AG09309 (cell line): ENCODE measurements around the gene CDC42BPA.
A peak's percentile ranks its signal among the peaks of the same experiment; 100 is the strongest.

Source experiments
- DNase-seq: peaks from one replicate; pipeline ENCODE4 v3.0.0-alpha.2; 2010; ENCODE audit warnings: low read depth
- H3K4me3 ChIP-seq: 2 replicates; pipeline ENCODE4 v1.5.1; 2011; ENCODE audit warnings: mild to moderate bottlenecking, low read depth, low read length, moderate library complexity; ENCODE audit not compliant: control insufficient read depth
- CTCF ChIP-seq: IDR thresholded peaks from 2 replicates; pipeline ENCODE4 v1.5.1; 2011; ENCODE audit warnings: mild to moderate bottlenecking, low read depth, low read length, inconsistent platforms; ENCODE audit not compliant: insufficient read depth, control insufficient read depth; ENCODE audit errors: missing control alignments

CDC42BPA gene

GRCh38 chr1:227265891-227266290 is 52.4 kb downstream of the CDC42BPA start:
- DNase-seq: no peak
- H3K4me3 ChIP-seq: no peak overlapping the region
- no peak for TF ChIP-seq CTCF

- H3K4me3 ChIP-seq: no peak overlapping the region
- no peak for DNase-seq
- no peak for TF ChIP-seq CTCF
Observed at GRCh38 chr1:227263869-227264268, 54.4 kb downstream of the CDC42BPA start.

- DNase-seq: no peak
- TF ChIP-seq CTCF: no peak
- no peak overlapping the region for H3K4me3 ChIP-seq
Observed at GRCh38 chr1:227261501-227261900, 56.8 kb downstream of the CDC42BPA start.

- no peak for TF ChIP-seq CTCF
- H3K4me3 ChIP-seq: no peak overlapping the region
- no peak for DNase-seq
Observed at GRCh38 chr1:227260433-227260832, 57.9 kb downstream of the CDC42BPA start.

- no peak for DNase-seq
- TF ChIP-seq CTCF: peak; percentile 3
- no peak overlapping the region for H3K4me3 ChIP-seq
Observed at GRCh38 chr1:227257964-227258363, 60.3 kb downstream of the CDC42BPA start.

- TF ChIP-seq CTCF: no peak
- no peak overlapping the region for H3K4me3 ChIP-seq
- DNase-seq: no peak
Observed at GRCh38 chr1:227255086-227255732, 63.1 kb downstream of the CDC42BPA start.
